MM.1S (cell line): ENCODE data around the gene AIMP1.

Experiments used
- EZH2 ChIP-seq: fragments of 300-600 bp; sonication (generic); optimal IDR thresholded peaks from 2 replicates; pipeline ENCODE3; 2017; ENCODE audit warnings: low read depth, mild to moderate bottlenecking, antibody characterized with exemption, low read length, mixed read lengths
- TF ChIP-seq, protein P1 (sequence below): fragments of 300-600 bp; sonication (generic); IDR thresholded peaks from 2 replicates; pipeline ENCODE4 v1.5.1; 2016; ENCODE audit warnings: antibody characterized with exemption, low read length, mixed read lengths

DNA sequence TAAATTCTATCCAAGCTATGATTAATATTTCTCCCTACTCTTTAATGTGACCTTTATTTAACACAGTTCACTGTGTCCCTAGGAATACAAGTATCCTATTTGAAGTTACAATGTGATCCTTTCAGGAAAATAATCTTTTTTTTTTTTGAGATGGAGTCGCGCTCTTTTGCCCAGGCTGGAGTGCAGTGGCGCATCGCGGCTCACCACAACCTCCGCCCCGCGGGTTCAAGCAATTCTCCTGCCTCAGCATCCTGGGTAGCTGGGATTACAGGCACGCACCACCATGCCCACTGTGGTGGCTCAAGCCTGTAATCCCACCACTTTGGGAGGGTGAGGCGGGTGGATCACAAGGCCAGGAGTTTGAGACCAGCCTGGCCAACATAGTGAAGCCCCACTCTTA, 22.3 kb upstream of the AIMP1 start:
- TF ChIP-seq, protein P1, sequence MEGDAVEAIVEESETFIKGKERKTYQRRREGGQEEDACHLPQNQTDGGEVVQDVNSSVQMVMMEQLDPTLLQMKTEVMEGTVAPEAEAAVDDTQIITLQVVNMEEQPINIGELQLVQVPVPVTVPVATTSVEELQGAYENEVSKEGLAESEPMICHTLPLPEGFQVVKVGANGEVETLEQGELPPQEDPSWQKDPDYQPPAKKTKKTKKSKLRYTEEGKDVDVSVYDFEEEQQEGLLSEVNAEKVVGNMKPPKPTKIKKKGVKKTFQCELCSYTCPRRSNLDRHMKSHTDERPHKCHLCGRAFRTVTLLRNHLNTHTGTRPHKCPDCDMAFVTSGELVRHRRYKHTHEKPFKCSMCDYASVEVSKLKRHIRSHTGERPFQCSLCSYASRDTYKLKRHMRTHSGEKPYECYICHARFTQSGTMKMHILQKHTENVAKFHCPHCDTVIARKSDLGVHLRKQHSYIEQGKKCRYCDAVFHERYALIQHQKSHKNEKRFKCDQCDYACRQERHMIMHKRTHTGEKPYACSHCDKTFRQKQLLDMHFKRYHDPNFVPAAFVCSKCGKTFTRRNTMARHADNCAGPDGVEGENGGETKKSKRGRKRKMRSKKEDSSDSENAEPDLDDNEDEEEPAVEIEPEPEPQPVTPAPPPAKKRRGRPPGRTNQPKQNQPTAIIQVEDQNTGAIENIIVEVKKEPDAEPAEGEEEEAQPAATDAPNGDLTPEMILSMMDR = no peak
- TF ChIP-seq EZH2 = no peak
